Measurements from ENCODE around the gene NIPAL3.

Gene NIPAL3

GRCh38 chr1:24438423-24438901, 22.9 kb downstream of the NIPAL3 start:
- Histone ChIP-seq H3K4me1 (ENCODE audit: low read length) (no peaks in the 10 kb centered on the region), H3K4me3 (ENCODE audit: low read length) (no peak overlapping the region), H3K79me2 (ENCODE audit: low read length) (0 out of 2 replicates have a peak, but pooled peaks cover 7% of the 10 kb centered on the region), H2AFZ (ENCODE audit: low read length) (no peak overlapping the region), H3F3A (ENCODE audit: insufficient read depth, low read length) (no peaks in the 10 kb centered on the region), H3K36me3 (replicated peaks; ENCODE audit: insufficient read depth, low read length) (no peaks in the 10 kb centered on the region; the same call in 1 of the 2 replicates), H3K4me2 (ENCODE audit: low read depth, low read length) (no peak overlapping the region), H3K9me3 (replicated peaks; ENCODE audit: insufficient read depth, low read length) (no peaks in the 10 kb centered on the region), H3K27me3 (replicated peaks; ENCODE audit: insufficient read depth, low read length) (no peaks in the 10 kb centered on the region), H3K9ac (ENCODE audit: low read length) (no peak overlapping the region), H3K27ac (ENCODE audit: low read length) (no peak overlapping the region), H4K20me1 (ENCODE audit: insufficient read depth, low read length) (no peaks in the 10 kb centered on the region), H3K9me2 (replicated peaks; ENCODE audit: insufficient read depth, low read length) (no peaks in the 10 kb centered on the region)
- DNase-seq, result no peak
- TF ChIP-seq EZH2 (optimal IDR thresholded peaks at IDR 0.05; ENCODE audit: low read depth, low read length) (no peak), EZH2phosphoT487 (IDR thresholded peaks at IDR 0.05; ENCODE audit: low read length) (no peak), CTCF (IDR thresholded peaks at IDR 0.05; ENCODE audit: low read length) (no peak)

GRCh38 chr1:24440436-24440835, 24.8 kb downstream of the NIPAL3 start:
- no peak overlapping the region for H3K4me2 ChIP-seq (ENCODE audit: low read depth, low read length)
- no peak overlapping the region for H3K9ac ChIP-seq (ENCODE audit: low read length)
- no peak overlapping the region for H3K4me3 ChIP-seq (ENCODE audit: low read length)
- H4K20me1 ChIP-seq (ENCODE audit: insufficient read depth, low read length), result no peaks in the 10 kb centered on the region
- no peak for DNase-seq
- H3K4me1 ChIP-seq (ENCODE audit: low read length), result no peaks in the 10 kb centered on the region
- no peaks in the 10 kb centered on the region for H3F3A ChIP-seq (ENCODE audit: insufficient read depth, low read length)
- H3K9me3 ChIP-seq (replicated peaks; ENCODE audit: insufficient read depth, low read length), result no peaks in the 10 kb centered on the region
- no peaks in the 10 kb centered on the region for H3K27me3 ChIP-seq (replicated peaks; ENCODE audit: insufficient read depth, low read length)
- H3K9me2 ChIP-seq (replicated peaks; ENCODE audit: insufficient read depth, low read length), result no peaks in the 10 kb centered on the region
- 0 out of 2 replicates have a peak, but pooled peaks cover 7% of the 10 kb centered on the region for H3K79me2 ChIP-seq (ENCODE audit: low read length)
- no peak overlapping the region for H2AFZ ChIP-seq (ENCODE audit: low read length)
- H3K27ac ChIP-seq (ENCODE audit: low read length), result no peak overlapping the region
- TF ChIP-seq EZH2 (optimal IDR thresholded peaks at IDR 0.05; ENCODE audit: low read depth, low read length), result no peak
- no peak for TF ChIP-seq CTCF (IDR thresholded peaks at IDR 0.05; ENCODE audit: low read length)
- no peak for TF ChIP-seq EZH2phosphoT487 (IDR thresholded peaks at IDR 0.05; ENCODE audit: low read length)
- no peaks in the 10 kb centered on the region for H3K36me3 ChIP-seq (replicated peaks; ENCODE audit: insufficient read depth, low read length)

- H3K4me2 ChIP-seq (ENCODE audit: low read depth, low read length), result no peak overlapping the region
- no peaks in the 10 kb centered on the region for H3K27me3 ChIP-seq (replicated peaks; ENCODE audit: insufficient read depth, low read length)
- H3K36me3 ChIP-seq (replicated peaks; ENCODE audit: insufficient read depth, low read length), result no peaks in the 10 kb centered on the region
- H3K4me1 ChIP-seq (ENCODE audit: low read length), result no peaks in the 10 kb centered on the region
- no peaks in the 10 kb centered on the region for H3K9me2 ChIP-seq (replicated peaks; ENCODE audit: insufficient read depth, low read length)
- no peak overlapping the region for H2AFZ ChIP-seq (ENCODE audit: low read length)
- TF ChIP-seq CTCF (IDR thresholded peaks at IDR 0.05; ENCODE audit: low read length) (no peak), EZH2phosphoT487 (IDR thresholded peaks at IDR 0.05; ENCODE audit: low read length) (no peak), EZH2 (optimal IDR thresholded peaks at IDR 0.05; ENCODE audit: low read depth, low read length) (no peak)
- H3K27ac ChIP-seq (ENCODE audit: low read length), result no peak overlapping the region
- no peaks in the 10 kb centered on the region for H3K9me3 ChIP-seq (replicated peaks; ENCODE audit: insufficient read depth, low read length)
- no peak overlapping the region for H3K9ac ChIP-seq (ENCODE audit: low read length)
- no peak for DNase-seq
- no peak overlapping the region for H3K4me3 ChIP-seq (ENCODE audit: low read length)
- no peaks in the 10 kb centered on the region for H3F3A ChIP-seq (ENCODE audit: insufficient read depth, low read length)
- no peaks in the 10 kb centered on the region for H4K20me1 ChIP-seq (ENCODE audit: insufficient read depth, low read length)
- 0 out of 2 replicates have a peak, but pooled peaks cover 7% of the 10 kb centered on the region for H3K79me2 ChIP-seq (ENCODE audit: low read length)
Measured at GRCh38 chr1:24441480-24441879, 25.9 kb downstream of the NIPAL3 start.
